Activated naive CD8-positive, alpha-beta T cell (primary cell): Measurements from ENCODE around the gene TEPSIN.

Experiments
- H3K27ac Mint-ChIP-seq: one replicate; pipeline ENCODE4 v1.8.0; 2021; ENCODE audit warnings: mixed read lengths
- H3K27me3 Mint-ChIP-seq: one replicate; pipeline ENCODE4 v1.8.0; 2021; ENCODE audit warnings: mixed read lengths
- H3K36me3 Mint-ChIP-seq: one replicate; pipeline ENCODE4 v1.8.0; 2021; ENCODE audit warnings: mixed read lengths
- H3K4me1 Mint-ChIP-seq: one replicate; pipeline ENCODE4 v1.8.0; 2021; ENCODE audit warnings: low read depth, mixed read lengths
- H3K4me3 Mint-ChIP-seq: one replicate; pipeline ENCODE4 v1.8.0; 2021; ENCODE audit warnings: mild to moderate bottlenecking, mixed read lengths
- H3K9me3 Mint-ChIP-seq: one replicate; pipeline ENCODE4 v1.8.0; 2021; ENCODE audit warnings: low read depth, mixed read lengths

The TEPSIN gene

GRCh38 chr17:81238815-81239713, at the start of gene TEPSIN, which contains the start of gene NDUFAF8:
TSS of gene TEPSIN (minus strand) at chr17:81239055. CDS start at chr17:81239033, 22 bp downstream.
TSS of gene NDUFAF8 (plus strand) at chr17:81239318. CDS start at chr17:81239364, 46 bp downstream.
- peak within 1 kb of the TSS; percentile 94 for H3K4me3 Mint-ChIP-seq
- peaks cover 4% of the 10 kb centered on the region for H3K36me3 Mint-ChIP-seq
- H3K9me3 Mint-ChIP-seq: no peaks in the 10 kb centered on the region
- peak within 1 kb of the TSS; percentile 95 for H3K27ac Mint-ChIP-seq
- no peaks in the 10 kb centered on the region for H3K27me3 Mint-ChIP-seq
- peaks cover 33% of the 10 kb centered on the region for H3K4me1 Mint-ChIP-seq

- Mint-ChIP-seq H3K9me3 (no peaks in the 10 kb centered on the region), H3K27me3 (no peaks in the 10 kb centered on the region), H3K4me1 (peaks cover 31% of the 10 kb centered on the region), H3K36me3 (peaks cover 2% of the 10 kb centered on the region), H3K27ac (no peak overlapping the region), H3K4me3 (no peak overlapping the region)
These were observed 49.0 kb upstream of the TEPSIN start for GRCh38 chr17:81287741-81288430.

GRCh38 chr17:81287152-81287551, 48.3 kb upstream of the TEPSIN start:
- Mint-ChIP-seq H3K9me3 (no peaks in the 10 kb centered on the region), H3K27ac (peak overlapping the region; percentile 70), H3K4me3 (no peak overlapping the region), H3K36me3 (peaks cover 2% of the 10 kb centered on the region), H3K27me3 (no peaks in the 10 kb centered on the region), H3K4me1 (peaks cover 27% of the 10 kb centered on the region)

- H3K36me3 Mint-ChIP-seq: peaks cover 2% of the 10 kb centered on the region
- peaks cover 25% of the 10 kb centered on the region for H3K4me1 Mint-ChIP-seq
- H3K27me3 Mint-ChIP-seq: no peaks in the 10 kb centered on the region
- no peaks in the 10 kb centered on the region for H3K9me3 Mint-ChIP-seq
- peak overlapping the region; percentile 84 for H3K4me3 Mint-ChIP-seq
- peak overlapping the region; percentile 94 for H3K27ac Mint-ChIP-seq
These were observed 47.8 kb upstream of the TEPSIN start for GRCh38 chr17:81286491-81287145.

- H3K27ac Mint-ChIP-seq: peak overlapping the region; percentile 94
- no peaks in the 10 kb centered on the region for H3K9me3 Mint-ChIP-seq
- peaks cover 19% of the 10 kb centered on the region for H3K4me1 Mint-ChIP-seq
- H3K4me3 Mint-ChIP-seq: peak overlapping the region; percentile 84
- H3K36me3 Mint-ChIP-seq: peaks cover 2% of the 10 kb centered on the region
- H3K27me3 Mint-ChIP-seq: no peaks in the 10 kb centered on the region
These were observed 47.0 kb upstream of the TEPSIN start for GRCh38 chr17:81285894-81286293.

GRCh38 chr17:81285179-81285878, 46.5 kb upstream of the TEPSIN start:
- H3K4me3 Mint-ChIP-seq: peak overlapping the region; percentile 84
- peaks cover 3% of the 10 kb centered on the region for H3K36me3 Mint-ChIP-seq
- H3K4me1 Mint-ChIP-seq: peaks cover 19% of the 10 kb centered on the region
- H3K9me3 Mint-ChIP-seq: no peaks in the 10 kb centered on the region
- no peaks in the 10 kb centered on the region for H3K27me3 Mint-ChIP-seq
- H3K27ac Mint-ChIP-seq: peak overlapping the region; percentile 94

- no peak overlapping the region for H3K4me3 Mint-ChIP-seq
- H3K9me3 Mint-ChIP-seq: no peaks in the 10 kb centered on the region
- H3K4me1 Mint-ChIP-seq: peaks cover 19% of the 10 kb centered on the region
- H3K27me3 Mint-ChIP-seq: no peaks in the 10 kb centered on the region
- H3K27ac Mint-ChIP-seq: no peak overlapping the region
- peaks cover 4% of the 10 kb centered on the region for H3K36me3 Mint-ChIP-seq
These were observed 44.0 kb upstream of the TEPSIN start for GRCh38 chr17:81282876-81283275.

GRCh38 chr17:81282141-81282540, 43.3 kb upstream of the TEPSIN start:
- no peak overlapping the region for H3K4me3 Mint-ChIP-seq
- no peaks in the 10 kb centered on the region for H3K27me3 Mint-ChIP-seq
- no peak overlapping the region for H3K27ac Mint-ChIP-seq
- H3K9me3 Mint-ChIP-seq: no peaks in the 10 kb centered on the region
- H3K4me1 Mint-ChIP-seq: peaks cover 19% of the 10 kb centered on the region
- H3K36me3 Mint-ChIP-seq: peaks cover 4% of the 10 kb centered on the region

- Mint-ChIP-seq H3K4me1 (peaks cover 10% of the 10 kb centered on the region), H3K9me3 (no peaks in the 10 kb centered on the region), H3K27me3 (no peaks in the 10 kb centered on the region), H3K4me3 (no peak overlapping the region), H3K27ac (no peak overlapping the region), H3K36me3 (peaks cover 4% of the 10 kb centered on the region)
These were observed 41.7 kb upstream of the TEPSIN start for GRCh38 chr17:81280571-81280970.

- Mint-ChIP-seq H3K27me3 (no peaks in the 10 kb centered on the region), H3K27ac (no peak overlapping the region), H3K36me3 (peaks cover 4% of the 10 kb centered on the region), H3K4me1 (peaks cover 2% of the 10 kb centered on the region), H3K9me3 (no peaks in the 10 kb centered on the region), H3K4me3 (no peak overlapping the region)
These were observed 40.7 kb upstream of the TEPSIN start for GRCh38 chr17:81279278-81280275.

GRCh38 chr17:81278831-81279230, 40.0 kb upstream of the TEPSIN start:
- H3K36me3 Mint-ChIP-seq: peaks cover 2% of the 10 kb centered on the region
- H3K9me3 Mint-ChIP-seq: no peaks in the 10 kb centered on the region
- no peaks in the 10 kb centered on the region for H3K4me1 Mint-ChIP-seq
- H3K27me3 Mint-ChIP-seq: no peaks in the 10 kb centered on the region
- no peak overlapping the region for H3K27ac Mint-ChIP-seq
- H3K4me3 Mint-ChIP-seq: no peak overlapping the region

GRCh38 chr17:81277946-81278693, 39.3 kb upstream of the TEPSIN start:
- Mint-ChIP-seq H3K27ac (no peak overlapping the region), H3K4me3 (no peak overlapping the region), H3K4me1 (no peaks in the 10 kb centered on the region), H3K27me3 (no peaks in the 10 kb centered on the region), H3K9me3 (no peaks in the 10 kb centered on the region), H3K36me3 (peaks cover 2% of the 10 kb centered on the region)

GRCh38 chr17:81277421-81277820, 38.6 kb upstream of the TEPSIN start:
- H3K9me3 Mint-ChIP-seq: no peaks in the 10 kb centered on the region
- no peak overlapping the region for H3K27ac Mint-ChIP-seq

More at GRCh38 chr17:81277421-81277820, 38.6 kb upstream of the TEPSIN start:
- Mint-ChIP-seq H3K27me3 (no peaks in the 10 kb centered on the region), H3K4me3 (no peak overlapping the region), H3K4me1 (peaks cover 2% of the 10 kb centered on the region), H3K36me3 (peaks cover 2% of the 10 kb centered on the region)
